Measurements from ENCODE around the gene RGS3. TPM values are rescaled to one million over a fixed set of nuclear protein-coding genes. Genes with fewer than 3 reads are reported as not detected.

RGS3 gene
- total RNA-seq, 4 donors from 2014 or later, result 5.9 to 11.8 (median 9.8) TPM

DNA sequence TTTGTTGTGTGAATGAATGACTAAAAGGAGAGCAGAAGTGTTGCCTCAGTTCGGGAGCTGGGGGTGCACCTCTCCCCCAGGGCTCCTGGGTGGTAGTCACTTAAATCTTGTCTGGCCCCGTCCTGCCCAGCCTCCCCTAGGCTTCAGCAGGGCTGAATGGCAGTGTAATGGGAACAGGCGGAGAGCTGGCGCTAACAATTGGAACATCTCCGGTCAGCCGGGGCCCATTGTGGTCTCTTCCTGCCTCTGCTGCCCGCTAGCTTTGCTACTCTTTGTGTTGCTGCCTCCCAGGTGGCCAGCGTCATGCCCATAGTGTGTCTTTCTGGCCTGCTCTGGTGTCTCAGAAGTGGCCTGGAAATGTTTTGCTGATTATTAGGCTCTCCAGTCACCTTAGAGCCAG is 62.3 kb downstream of the RGS3 start:
- no peaks in the 10 kb centered on the region for H3K9me3 ChIP-seq
- H3K27me3 ChIP-seq, result no peaks in the 10 kb centered on the region
- H3K36me3 ChIP-seq, result no peaks in the 10 kb centered on the region
- H3K4me1 ChIP-seq, result peaks cover 64 to 77% of the 10 kb centered on the region in 2 donors
- no peak overlapping the region for H3K4me3 ChIP-seq
- H3K27ac ChIP-seq, result peak overlapping the region; percentile 31 to 79 (median 66)
- ATAC-seq (no peak), DNase-seq (no peak)
- intact Hi-C loops (cut with DNase I; ENCODE audit: low total_unique reads), result no loop called here
- in situ Hi-C loops (cut with MboI; ENCODE audit: low sequenced_read_pairs in 4 of 4), result no loop called here
- TF ChIP-seq POLR2A (IDR thresholded peaks at IDR 0.05), result no peak
- TF ChIP-seq, protein P1, sequence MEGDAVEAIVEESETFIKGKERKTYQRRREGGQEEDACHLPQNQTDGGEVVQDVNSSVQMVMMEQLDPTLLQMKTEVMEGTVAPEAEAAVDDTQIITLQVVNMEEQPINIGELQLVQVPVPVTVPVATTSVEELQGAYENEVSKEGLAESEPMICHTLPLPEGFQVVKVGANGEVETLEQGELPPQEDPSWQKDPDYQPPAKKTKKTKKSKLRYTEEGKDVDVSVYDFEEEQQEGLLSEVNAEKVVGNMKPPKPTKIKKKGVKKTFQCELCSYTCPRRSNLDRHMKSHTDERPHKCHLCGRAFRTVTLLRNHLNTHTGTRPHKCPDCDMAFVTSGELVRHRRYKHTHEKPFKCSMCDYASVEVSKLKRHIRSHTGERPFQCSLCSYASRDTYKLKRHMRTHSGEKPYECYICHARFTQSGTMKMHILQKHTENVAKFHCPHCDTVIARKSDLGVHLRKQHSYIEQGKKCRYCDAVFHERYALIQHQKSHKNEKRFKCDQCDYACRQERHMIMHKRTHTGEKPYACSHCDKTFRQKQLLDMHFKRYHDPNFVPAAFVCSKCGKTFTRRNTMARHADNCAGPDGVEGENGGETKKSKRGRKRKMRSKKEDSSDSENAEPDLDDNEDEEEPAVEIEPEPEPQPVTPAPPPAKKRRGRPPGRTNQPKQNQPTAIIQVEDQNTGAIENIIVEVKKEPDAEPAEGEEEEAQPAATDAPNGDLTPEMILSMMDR (IDR thresholded peaks at IDR 0.05 in 4 of 5, conservative IDR thresholded peaks at IDR 0.05 in 1 of 5), result no peak

DNA sequence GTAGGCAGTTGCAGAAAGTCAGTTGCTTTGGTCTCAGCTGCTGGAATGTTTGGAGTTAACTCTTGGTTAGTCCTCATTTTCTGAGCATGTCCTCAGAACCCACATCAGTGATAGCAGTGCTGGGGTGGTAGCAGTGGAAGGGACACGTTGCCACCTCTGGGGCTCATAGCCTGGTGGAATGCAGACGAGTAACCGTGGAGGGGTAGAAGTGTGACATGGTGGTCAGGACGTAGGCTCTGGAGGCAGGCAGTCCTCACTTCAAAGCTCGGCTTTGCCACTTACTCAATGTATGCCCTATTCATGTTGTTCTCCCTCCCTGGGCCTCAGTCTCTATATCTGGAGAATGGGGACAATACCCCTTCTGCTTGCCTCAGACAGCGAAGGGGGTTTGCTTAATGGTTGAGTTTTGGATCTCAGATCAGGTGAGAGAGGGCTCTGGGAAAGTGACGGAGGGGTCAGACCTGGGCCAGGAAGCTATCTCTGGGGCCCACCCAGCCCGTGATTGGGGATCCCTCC is 62.8 kb downstream of the RGS3 start:
- Histone ChIP-seq H3K36me3 (no peaks in the 10 kb centered on the region), H3K27me3 (no peaks in the 10 kb centered on the region), H3K4me3 (no peak overlapping the region), H3K4me1 (peaks cover 64 to 77% of the 10 kb centered on the region in 2 donors), H3K27ac (peak overlapping the region; percentile 31 to 79 (median 66)), H3K9me3 (no peaks in the 10 kb centered on the region)
- in situ Hi-C loops (cut with MboI; ENCODE audit: low sequenced_read_pairs in 4 of 4) (no loop called here), intact Hi-C loops (cut with DNase I; ENCODE audit: low total_unique reads) (no loop called here)
- ATAC-seq (no peak), DNase-seq (no peak)
- TF ChIP-seq, protein P1 (IDR thresholded peaks at IDR 0.05 in 4 of 5, conservative IDR thresholded peaks at IDR 0.05 in 1 of 5), result no peak
- TF ChIP-seq POLR2A (IDR thresholded peaks at IDR 0.05), result no peak

DNA sequence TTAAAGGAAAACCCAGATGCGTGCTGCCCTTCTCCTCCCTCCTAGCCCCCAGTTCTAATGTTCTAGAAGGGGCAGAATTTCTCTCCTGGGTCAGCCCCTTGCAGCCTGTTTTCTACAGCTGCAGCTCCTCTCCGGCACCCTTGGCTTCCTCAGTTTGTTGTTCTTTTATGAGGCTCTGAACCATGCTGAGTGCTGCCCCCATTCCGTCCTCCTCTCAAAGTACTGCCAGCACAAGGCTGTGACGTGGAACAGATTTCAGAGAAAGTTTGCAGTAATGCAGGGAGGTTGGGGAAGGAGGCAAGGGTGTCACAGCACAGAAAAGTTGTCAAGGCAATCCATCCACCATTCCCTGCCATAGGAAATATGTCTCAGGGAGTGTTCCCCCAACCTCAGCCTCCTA is 63.3 kb downstream of the RGS3 start:
- Histone ChIP-seq H3K27ac (peak overlapping the region in 3 of 4 donors; percentile 7 to 79 (median 58)), H3K9me3 (no peaks in the 10 kb centered on the region), H3K4me3 (no peak overlapping the region), H3K27me3 (no peaks in the 10 kb centered on the region), H3K36me3 (no peaks in the 10 kb centered on the region), H3K4me1 (peaks cover 59 to 76% of the 10 kb centered on the region in 2 donors)
- DNase-seq, result no peak
- no peak for ATAC-seq
- intact Hi-C loops (cut with DNase I; ENCODE audit: low total_unique reads) (no loop called here), in situ Hi-C loops (cut with MboI; ENCODE audit: low sequenced_read_pairs in 4 of 4) (no loop called here)
- TF ChIP-seq, protein P1 (IDR thresholded peaks at IDR 0.05 in 4 of 5, conservative IDR thresholded peaks at IDR 0.05 in 1 of 5), result no peak
- TF ChIP-seq POLR2A (IDR thresholded peaks at IDR 0.05), result no peak

DNA sequence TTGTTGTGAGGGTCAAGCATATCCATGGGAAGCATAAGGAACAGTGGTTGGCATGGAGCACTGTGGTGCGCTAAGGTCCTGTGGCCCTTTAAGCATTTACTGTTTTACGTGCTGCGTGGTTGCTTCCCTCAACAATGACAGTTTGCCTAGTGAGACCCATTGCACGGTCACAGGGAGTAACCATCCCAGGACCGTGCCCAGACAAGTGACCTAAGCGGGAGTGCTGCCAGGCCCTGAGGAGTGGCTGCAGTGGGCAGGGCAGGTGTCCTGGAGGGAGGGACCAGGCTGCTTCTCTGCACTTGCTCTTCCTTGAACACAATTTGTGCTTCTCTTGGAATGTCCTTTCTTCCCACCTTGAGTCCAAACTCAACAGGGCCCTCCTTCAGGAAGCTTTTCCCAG is 64.6 kb downstream of the RGS3 start:
- TF ChIP-seq POLR2A (IDR thresholded peaks at IDR 0.05), result peak; percentile 11 to 18
- TF ChIP-seq, protein P1 (IDR thresholded peaks at IDR 0.05 in 4 of 5, conservative IDR thresholded peaks at IDR 0.05 in 1 of 5), result no peak
- in situ Hi-C loops (cut with MboI; ENCODE audit: low sequenced_read_pairs in 4 of 4) (no loop called here), intact Hi-C loops (cut with DNase I; ENCODE audit: low total_unique reads) (no loop called here)
- ATAC-seq (peak in 1 of 2 donors; percentile 46), DNase-seq (peak; percentile 30 to 72)
- Histone ChIP-seq H3K27ac (peak overlapping the region; percentile 38 to 79 (median 53)), H3K36me3 (no peaks in the 10 kb centered on the region), H3K4me1 (peaks cover 47 to 73% of the 10 kb centered on the region in 2 donors), H3K27me3 (no peaks in the 10 kb centered on the region), H3K9me3 (no peaks in the 10 kb centered on the region), H3K4me3 (no peak overlapping the region)

DNA sequence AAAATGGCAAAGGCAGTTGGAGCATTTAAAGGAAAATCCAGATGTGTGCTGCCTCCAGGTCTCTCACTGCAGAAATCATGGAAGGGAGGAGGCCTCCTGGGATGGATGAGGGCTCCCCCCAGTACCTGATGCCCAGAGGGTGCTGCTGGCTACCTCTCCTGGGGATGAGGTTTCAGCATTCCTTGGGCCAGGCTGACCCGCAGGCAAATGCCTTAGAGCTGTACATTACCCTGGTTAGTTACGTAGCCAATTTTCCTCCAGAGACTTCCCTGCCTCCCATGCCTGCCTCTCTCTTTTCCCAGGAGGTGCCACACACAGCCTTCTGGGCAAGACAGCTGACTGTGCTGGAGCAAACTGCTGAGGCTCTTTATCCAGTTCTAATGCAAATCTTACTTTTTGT is 65.3 kb downstream of the RGS3 start:
- intact Hi-C loops (cut with DNase I; ENCODE audit: low total_unique reads) (no loop called here), in situ Hi-C loops (cut with MboI; ENCODE audit: low sequenced_read_pairs in 4 of 4) (no loop called here)
- DNase-seq (no peak), ATAC-seq (no peak)
- Histone ChIP-seq H3K36me3 (no peaks in the 10 kb centered on the region), H3K9me3 (no peaks in the 10 kb centered on the region), H3K4me1 (peaks cover 40 to 66% of the 10 kb centered on the region in 2 donors), H3K27ac (peak overlapping the region in 3 of 4 donors; percentile 2 to 79 (median 58)), H3K4me3 (no peak overlapping the region), H3K27me3 (no peaks in the 10 kb centered on the region)
- TF ChIP-seq POLR2A (IDR thresholded peaks at IDR 0.05), result no peak
- TF ChIP-seq, protein P1 (IDR thresholded peaks at IDR 0.05 in 4 of 5, conservative IDR thresholded peaks at IDR 0.05 in 1 of 5), result no peak

Data from gastrocnemius medialis (tissue), 4 donors.